GM12872 (cell line): ENCODE data around the gene KIAA1755.

Experiments
- TF ChIP-seq, protein P1 (sequence below): IDR thresholded peaks from 3 replicates; pipeline ENCODE4 v1.5.1; 2011; ENCODE audit warnings: low read depth, mild to moderate bottlenecking, low read length, moderate library complexity; ENCODE audit not compliant: insufficient read depth

The KIAA1755 gene

DNA sequence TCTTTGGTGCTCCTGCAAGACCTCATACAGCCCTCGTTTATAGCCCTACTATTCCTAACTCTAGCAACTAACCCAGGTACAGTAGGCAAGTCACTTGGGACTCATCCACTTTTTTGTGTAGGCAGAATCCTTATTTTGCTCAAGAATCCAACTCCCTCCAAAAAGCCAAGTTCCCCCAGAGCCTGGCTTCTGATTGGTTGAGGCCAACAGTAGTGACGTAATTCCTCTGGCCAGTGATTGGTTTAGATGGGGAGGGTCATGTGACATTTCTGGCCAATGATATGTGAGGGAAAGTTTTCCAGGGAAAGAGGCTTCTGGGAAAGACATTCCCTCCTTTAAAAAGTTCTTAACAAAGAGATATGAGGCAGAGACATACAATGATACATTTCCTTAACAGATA is 32.1 kb downstream of the KIAA1755 start:
- TF ChIP-seq, protein P1, sequence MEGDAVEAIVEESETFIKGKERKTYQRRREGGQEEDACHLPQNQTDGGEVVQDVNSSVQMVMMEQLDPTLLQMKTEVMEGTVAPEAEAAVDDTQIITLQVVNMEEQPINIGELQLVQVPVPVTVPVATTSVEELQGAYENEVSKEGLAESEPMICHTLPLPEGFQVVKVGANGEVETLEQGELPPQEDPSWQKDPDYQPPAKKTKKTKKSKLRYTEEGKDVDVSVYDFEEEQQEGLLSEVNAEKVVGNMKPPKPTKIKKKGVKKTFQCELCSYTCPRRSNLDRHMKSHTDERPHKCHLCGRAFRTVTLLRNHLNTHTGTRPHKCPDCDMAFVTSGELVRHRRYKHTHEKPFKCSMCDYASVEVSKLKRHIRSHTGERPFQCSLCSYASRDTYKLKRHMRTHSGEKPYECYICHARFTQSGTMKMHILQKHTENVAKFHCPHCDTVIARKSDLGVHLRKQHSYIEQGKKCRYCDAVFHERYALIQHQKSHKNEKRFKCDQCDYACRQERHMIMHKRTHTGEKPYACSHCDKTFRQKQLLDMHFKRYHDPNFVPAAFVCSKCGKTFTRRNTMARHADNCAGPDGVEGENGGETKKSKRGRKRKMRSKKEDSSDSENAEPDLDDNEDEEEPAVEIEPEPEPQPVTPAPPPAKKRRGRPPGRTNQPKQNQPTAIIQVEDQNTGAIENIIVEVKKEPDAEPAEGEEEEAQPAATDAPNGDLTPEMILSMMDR: no peak

DNA sequence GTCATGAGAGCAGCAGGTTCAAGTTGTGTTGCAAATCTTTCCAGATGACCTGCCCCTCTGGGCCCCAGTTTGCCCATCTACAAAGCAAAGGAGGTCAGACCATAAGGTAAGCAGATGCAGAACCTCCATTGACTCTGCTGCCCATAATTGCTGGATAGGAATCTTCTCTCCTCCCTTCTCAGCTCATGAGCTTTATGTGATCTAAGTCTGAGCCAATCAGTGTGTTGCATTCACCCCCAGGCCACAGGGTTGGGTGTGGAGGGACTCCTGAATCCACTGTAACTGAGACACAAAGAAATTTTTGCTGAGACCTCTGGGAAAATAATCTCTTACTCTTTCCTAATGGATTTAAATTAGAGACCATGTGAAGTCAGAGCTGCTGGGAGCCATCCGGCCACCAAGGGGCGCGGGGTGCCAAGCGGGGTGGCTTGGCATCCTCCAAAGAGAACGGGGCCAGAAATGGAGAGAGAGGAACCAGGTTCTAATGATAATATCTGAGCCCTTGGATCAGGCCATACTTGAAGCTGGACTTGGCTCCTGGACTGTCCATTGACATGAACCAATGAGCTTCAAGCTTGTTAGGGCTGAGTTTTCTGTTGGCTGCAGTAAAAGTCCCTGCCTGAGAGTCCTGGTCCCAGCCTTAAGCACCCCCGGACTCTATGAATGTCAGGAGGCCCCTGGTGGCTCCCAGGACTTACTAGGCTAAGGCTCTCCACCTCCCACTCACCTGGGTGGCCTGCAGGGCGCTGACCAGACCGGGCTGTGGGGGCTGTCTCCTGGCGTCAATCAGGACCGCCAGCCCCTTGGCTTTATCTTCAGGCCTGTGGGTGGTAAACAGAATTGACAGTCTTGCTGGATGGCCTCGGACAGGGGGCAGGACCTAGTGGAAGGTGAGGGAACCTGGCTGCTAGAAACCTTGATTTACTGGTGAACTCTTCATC is 32.8 kb downstream of the KIAA1755 start:
- TF ChIP-seq, protein P1: no peak

DNA sequence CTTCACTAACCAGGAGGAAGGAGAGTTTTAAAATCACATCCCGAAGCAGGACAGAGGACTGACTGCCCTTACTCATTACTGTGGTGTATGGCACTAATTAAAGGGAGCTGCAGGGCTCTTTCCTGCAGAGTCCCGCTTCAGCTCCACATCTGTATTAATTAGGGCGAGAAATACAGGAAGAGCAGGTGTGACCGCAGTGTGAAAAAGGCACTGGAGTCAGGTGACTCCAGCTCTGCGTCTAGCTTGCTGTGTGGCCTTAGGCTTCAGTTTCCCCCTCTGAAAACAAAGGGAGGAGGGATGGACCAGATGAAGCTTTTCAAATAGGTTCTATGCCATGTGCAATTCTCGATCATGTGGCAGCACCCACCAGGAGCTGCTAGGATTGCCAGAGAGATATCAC is 34.0 kb downstream of the KIAA1755 start:
- TF ChIP-seq, protein P1: no peak

DNA sequence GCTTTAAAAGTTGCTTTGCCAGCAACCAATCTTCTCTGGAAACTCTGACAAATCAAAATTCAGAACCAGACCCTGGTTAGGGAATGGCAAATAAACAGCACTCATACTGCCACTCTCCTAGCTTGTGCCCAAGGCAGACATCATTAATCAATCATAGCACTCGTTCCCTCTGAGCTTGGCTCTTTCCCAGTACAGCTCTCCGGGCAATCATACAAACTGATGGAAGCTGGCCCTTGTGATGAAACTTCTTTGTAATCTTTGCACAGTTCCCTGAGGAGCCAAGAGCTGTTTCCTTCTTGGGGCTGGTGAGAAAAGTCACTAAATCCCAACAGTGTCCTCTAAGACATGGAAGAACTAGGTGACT is 34.7 kb downstream of the KIAA1755 start:
- TF ChIP-seq, protein P1: no peak

GRCh38 chr20:38225240-38225899 is 35.2 kb downstream of the KIAA1755 start:
- TF ChIP-seq, protein P1: no peak

GRCh38 chr20:38224531-38224930 is 36.0 kb downstream of the KIAA1755 start:
- TF ChIP-seq, protein P1: no peak

DNA sequence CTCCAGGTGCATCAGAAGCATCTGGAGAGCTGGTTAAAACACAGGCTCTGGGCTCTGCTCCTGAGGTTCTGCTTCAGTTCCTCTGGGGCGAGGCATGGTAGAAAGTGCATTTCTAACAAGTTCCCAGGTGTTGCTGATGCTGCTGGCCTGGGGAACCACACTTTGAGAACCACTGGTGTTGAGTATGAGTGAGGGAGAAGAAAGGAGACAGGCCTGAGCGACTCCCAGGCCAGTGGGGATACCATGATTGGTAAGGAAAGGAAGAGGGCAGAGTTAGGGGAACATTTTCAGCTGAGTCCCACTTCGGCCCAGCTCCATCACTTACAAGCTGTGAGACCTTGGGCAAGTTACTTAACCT is 36.8 kb downstream of the KIAA1755 start:
- TF ChIP-seq, protein P1: no peak
